WI38 (cell line): Measurements from ENCODE around the gene ARR3.

Experiments
- H3K4me3 ChIP-seq: 2 replicates; pipeline ENCODE4 v1.5.1; 2011; ENCODE audit warnings: low read depth, mild to moderate bottlenecking, control low read depth, low read length
- TF ChIP-seq, protein P1 (sequence below): IDR thresholded peaks from 2 replicates; pipeline ENCODE4 v1.5.1; 2012; ENCODE audit warnings: low read depth, mild to moderate bottlenecking, control low read depth, low read length

Gene ARR3

DNA sequence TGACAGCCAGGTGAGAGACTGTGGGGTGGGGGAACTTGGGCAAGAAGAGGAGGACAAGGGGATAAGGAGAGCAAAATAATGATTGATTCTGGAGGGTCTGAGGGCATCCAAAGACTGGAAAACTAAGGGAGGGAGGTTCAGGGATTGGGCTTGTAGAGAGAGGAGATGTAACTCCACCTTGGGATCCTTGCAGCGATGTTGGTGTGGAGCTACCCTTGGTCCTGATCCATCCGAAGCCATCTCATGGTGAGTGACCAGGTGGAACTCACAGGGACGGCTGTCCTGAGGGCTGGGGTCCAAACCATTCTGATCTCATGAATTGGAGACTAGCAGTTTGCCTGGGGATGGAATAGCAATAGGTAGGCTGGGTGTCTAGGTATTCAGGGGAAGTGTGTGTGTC is 12.4 kb downstream of the ARR3 start:
- no peak overlapping the region for H3K4me3 ChIP-seq
- TF ChIP-seq, protein P1, sequence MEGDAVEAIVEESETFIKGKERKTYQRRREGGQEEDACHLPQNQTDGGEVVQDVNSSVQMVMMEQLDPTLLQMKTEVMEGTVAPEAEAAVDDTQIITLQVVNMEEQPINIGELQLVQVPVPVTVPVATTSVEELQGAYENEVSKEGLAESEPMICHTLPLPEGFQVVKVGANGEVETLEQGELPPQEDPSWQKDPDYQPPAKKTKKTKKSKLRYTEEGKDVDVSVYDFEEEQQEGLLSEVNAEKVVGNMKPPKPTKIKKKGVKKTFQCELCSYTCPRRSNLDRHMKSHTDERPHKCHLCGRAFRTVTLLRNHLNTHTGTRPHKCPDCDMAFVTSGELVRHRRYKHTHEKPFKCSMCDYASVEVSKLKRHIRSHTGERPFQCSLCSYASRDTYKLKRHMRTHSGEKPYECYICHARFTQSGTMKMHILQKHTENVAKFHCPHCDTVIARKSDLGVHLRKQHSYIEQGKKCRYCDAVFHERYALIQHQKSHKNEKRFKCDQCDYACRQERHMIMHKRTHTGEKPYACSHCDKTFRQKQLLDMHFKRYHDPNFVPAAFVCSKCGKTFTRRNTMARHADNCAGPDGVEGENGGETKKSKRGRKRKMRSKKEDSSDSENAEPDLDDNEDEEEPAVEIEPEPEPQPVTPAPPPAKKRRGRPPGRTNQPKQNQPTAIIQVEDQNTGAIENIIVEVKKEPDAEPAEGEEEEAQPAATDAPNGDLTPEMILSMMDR = no peak

DNA sequence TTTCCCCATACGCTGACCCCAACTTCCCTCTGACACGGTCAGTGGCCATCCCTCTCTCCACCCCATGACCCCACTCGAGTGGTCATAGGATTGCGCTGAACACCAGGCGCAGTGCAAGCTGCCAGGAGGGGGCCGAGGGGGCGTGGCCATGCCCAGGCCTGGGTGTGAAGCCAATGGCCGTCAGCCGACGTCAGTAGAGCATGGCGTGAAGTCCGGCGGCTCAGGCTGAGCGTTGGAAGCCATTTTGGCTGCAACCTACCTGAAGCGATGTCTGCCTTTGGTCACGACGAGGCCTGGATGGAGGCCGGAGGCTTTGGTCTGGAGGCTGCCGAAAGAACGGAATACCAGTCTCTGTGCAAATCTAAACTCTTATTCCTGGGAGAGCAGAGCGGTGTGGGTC is 13.8 kb downstream of the ARR3 start, which contains the start of gene RAB41:
RAB41 (plus strand) TSS at position 222 of the 400 bp plus-strand sequence; CDS start at position 268, 46 bp downstream.
- TF ChIP-seq, protein P1 = no peak
- no peak within 1 kb of the TSS for H3K4me3 ChIP-seq

DNA sequence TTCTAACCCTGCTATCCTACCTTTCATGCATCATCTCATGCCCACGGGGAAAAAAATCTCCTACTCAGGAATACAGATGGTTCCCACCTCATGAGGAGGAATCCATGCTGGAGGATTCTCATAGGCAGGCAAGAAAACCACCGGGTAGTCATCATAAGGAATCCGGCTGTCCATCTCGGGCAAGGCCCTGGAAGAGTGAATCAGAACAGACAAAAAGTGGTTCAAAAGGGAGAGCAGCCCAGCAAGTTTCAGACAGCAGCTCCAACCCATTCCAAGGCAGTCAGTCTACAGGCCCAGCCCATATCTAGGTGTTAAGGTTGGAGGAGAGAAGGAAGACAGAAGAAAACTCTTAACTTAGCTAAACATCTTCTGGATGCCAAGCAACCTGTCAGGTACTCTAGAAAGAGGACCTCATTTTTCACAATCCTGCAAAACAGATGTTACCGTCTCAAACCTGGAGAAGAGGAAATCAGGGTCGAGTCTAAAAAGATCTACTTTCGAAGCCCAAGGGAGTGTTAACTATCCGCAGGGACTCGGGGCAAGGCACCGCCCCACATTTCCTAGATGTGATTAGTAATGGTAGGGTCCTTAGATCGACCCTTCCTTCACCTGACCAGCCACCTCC is 21.1 kb downstream of the ARR3 start:
- TF ChIP-seq, protein P1 = no peak
- peak overlapping the region; percentile 69 for H3K4me3 ChIP-seq

DNA sequence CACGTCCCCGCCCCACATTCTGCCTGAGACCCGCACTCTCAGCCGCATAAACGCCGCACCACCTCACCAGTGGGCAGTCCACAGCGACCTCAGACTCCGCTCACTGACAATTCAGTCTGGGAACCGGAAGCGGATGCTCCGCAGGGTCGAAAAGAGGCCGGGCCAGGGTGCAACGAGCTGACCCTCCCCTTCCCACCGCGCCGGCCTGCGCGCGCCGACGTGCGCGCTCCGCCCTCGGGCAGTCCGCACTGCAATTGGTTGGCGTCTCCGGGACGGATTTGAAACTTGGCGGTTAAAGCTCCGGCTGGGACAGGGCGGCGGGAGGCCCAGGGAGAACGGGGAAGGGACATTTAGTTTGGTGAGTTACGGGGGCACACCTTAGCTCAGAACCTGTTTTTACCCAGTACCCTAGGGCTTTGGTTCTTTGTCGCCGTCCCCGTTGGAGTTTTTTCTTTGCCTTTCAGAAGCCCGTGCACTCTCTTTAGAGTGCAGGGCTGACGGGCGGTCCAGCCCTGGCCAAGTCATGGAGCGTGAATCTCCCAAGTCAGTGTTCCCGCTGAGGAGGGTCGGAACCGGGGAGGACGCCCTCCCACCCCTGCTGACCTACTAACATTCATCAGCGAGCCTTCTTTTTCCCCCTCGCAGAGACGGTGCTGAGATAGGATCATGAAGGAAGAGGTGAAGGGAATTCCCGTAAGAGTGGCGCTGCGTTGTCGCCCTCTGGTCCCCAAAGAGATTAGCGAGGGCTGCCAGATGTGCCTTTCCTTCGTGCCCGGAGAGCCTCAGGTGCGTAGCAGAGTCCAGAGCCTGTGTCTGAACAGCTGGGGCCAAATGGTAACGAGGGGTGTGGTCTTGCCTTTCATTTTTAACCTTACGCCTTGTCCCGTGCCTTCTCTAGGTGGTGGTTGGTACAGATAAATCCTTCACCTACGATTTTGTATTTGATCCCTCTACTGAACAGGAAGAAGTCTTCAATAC is 21.9 kb downstream of the ARR3 start, which contains the start of the genes KIF4A and PDZD11:
KIF4A (plus strand) TSS at position 312 of the 978 bp plus-strand sequence; CDS start at position 667, 355 bp downstream.
PDZD11 (minus strand) TSS at position 135 of the 978 bp plus-strand sequence. CDS start 586 bp downstream, outside the sequence.
- TF ChIP-seq, protein P1 = no peak
- H3K4me3 ChIP-seq = peak within 1 kb of the TSS; percentile 69

DNA sequence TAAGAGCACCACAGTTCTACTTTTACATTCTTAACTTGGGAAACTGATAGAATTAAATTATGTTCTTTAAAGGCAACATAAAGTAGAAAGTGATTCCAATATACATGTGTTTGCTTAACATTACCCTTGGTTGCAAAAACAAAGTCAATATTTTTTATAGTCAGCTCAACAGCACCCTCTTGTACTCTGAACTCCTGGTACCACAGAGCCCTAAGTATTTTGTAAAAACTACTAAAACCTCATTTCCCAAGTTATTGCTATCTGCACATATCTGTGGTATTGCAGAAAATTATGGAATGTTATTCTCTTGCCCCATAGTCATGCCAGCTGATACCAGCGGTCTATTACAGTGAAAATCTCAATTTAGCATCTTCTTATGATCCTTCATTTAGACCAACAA is 24.7 kb downstream of the ARR3 start:
- TF ChIP-seq, protein P1 = no peak
- no peak overlapping the region for H3K4me3 ChIP-seq

DNA sequence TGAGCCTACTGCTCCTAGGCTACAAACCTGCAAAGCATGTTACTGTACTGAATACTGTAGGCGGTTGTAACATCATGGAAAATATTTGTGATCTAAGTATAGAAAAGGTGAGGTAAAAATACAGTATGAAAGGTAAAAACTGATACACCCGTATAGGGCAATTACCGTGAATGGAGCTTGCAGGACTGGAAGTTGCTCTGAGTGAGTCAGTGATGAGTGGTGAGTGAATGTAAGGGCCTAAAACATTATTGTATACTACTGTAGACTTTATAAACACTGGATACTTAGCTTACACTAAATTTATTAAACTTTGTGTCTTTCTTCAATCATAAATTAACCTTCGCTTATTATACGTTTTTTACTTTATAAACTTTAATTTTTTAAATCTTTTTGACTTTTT is 25.5 kb downstream of the ARR3 start:
- H3K4me3 ChIP-seq = no peak overlapping the region
- TF ChIP-seq, protein P1 = no peak
